NCI-H146 (cell line): Measurements from ENCODE around the gene MOSPD2.

Source experiments
- DNase-seq: peaks from one replicate; lab custom pipeline; 2025; lab: John Stamatoyannopoulos, UW

The MOSPD2 gene

GRCh38 chrX:14915596-14915995, 42.4 kb downstream of the MOSPD2 start:
- DNase-seq: no peak

DNA sequence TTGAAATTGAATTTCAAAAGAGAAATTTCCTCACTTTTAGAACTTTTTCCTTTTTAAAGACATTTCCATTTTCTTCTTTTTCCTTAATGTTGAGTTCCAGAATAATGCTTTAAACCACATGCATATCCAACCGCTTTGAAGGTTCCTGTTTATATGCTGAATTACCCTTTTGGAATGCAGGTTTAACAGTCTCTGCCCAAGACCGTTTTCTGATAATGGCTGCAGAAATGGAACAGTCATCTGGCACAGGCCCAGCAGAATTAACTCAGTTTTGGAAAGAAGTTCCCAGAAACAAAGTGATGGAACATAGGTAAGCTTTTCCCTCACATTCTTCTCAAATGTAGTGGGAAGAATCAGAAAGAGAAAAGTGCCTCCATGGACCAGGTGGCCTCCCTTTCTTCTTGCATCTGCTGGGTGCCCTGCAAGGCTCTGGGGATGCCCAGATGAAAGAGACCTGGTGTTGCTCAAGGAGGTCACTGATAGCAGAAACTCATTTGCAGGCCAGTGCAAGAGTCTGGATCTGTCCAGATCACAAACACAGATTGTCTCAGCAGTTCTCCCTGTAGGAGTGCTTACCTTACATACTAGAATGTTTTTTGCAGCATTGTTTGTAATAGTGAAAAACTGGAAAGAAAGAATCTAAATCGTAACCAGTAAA, 42.9 kb downstream of the MOSPD2 start:
- DNase-seq: no peak

DNA sequence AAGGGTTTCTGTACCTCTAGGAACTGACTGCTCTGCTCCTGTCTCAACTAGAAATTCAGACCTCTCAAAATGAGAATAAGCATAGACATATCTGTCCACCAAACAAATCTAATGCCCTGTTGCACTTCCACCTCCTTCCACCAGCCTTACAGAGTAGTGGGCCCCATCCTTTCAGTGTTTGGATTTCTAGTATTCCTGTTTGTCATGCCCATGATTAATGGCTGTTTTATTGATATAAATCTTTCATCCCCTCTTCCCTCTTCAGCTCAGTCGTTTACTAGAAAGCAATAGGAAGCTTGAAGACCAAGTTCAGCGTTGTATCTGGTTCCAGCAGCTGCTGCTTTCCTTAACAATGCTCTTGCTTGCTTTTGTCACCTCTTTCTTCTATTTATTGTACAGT, 46.2 kb downstream of the MOSPD2 start:
- DNase-seq: no peak

- DNase-seq: no peak
Measured at GRCh38 chrX:14920196-14920595, 47.0 kb downstream of the MOSPD2 start.

DNA sequence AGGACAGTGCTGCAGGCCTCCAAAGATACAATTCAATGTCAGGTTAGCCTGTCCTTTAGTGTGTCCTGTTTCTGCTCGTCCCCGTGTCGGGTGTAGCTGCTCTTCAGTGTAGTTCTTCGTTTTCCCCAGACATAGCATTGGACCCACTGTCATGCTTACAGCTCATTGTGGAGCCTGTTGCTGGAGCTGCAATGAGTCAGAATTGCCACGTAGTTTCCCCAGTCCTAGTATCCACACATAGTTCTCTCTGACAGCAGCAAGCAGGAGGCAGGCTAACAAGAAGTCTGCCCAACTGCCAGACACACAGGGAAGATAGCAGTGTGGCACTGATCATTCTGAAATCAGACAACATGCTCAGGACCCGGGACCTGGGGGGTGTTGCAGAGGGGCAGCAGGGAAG, 49.2 kb downstream of the MOSPD2 start:
- no peak for DNase-seq

DNA sequence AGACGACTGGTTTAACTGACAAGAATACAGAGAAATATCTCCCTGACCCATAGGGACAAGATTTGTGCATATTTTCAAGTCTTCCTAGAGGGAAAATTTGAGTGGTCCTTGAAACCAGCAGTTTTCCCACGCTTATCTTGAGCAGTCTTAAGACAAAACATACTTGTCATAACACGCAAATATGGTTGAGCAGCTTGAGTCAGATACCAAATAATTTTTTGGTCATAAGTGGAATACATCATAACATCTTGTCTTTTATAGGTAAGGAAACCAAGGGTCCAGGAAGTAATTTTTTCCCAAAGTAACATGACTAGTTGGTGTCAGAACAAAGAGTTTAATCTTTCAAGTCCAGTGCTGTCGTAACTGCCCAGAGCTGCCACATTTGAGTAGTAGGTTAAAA, 50.5 kb downstream of the MOSPD2 start:
- no peak for DNase-seq

- no peak for DNase-seq
Measured at GRCh38 chrX:14926471-14926870, 53.2 kb downstream of the MOSPD2 start.

- no peak for DNase-seq
Measured at GRCh38 chrX:14927401-14927800, 54.2 kb downstream of the MOSPD2 start.

DNA sequence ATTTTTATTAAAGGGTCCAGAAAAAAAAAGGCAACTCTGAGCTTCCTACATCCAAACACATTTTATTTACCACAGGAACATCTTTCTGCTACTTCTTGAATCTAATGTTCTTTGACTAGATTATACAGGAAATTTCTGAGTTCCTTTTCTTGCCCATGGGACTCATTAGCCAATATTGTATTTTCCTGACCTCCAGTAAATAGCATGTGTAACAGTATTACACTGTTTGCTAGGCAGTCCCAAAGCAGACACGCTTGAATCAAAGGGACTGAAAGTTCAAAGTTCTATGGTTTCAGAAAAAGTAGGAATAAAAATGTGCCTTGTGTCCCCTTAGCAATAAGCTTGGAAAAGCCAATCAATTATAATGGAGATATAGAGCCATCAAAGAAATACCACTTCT, 57.4 kb downstream of the MOSPD2 start:
- no peak for DNase-seq

GRCh38 chrX:14932136-14932535, 58.9 kb downstream of the MOSPD2 start:
- DNase-seq: peak; percentile 0

GRCh38 chrX:14934423-14934822, 61.2 kb downstream of the MOSPD2 start:
- no peak for DNase-seq

DNA sequence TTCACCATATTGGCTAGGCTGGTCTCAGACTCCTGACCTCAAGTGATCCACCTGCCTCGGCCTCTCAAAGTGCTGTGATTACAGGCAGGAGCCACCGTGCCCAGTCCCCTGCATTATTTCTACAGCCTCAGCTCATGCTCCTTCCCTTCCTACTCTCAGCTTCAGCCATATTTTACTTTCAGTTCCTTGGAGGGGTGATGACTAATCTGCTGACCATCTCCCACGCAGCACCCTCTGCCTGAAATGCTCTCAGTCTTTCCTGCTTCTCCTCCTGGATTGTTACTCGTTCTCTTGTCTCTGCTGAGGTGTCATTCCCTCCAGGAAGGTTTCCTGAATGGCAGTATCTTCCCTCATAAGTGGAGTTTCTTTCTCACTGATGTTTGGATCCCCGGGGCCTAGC, 63.3 kb downstream of the MOSPD2 start:
- DNase-seq: no peak

GRCh38 chrX:14939644-14940043, 66.4 kb downstream of the MOSPD2 start:
- DNase-seq: no peak

- DNase-seq: no peak
Measured at GRCh38 chrX:14941301-14941700, 68.1 kb downstream of the MOSPD2 start.

DNA sequence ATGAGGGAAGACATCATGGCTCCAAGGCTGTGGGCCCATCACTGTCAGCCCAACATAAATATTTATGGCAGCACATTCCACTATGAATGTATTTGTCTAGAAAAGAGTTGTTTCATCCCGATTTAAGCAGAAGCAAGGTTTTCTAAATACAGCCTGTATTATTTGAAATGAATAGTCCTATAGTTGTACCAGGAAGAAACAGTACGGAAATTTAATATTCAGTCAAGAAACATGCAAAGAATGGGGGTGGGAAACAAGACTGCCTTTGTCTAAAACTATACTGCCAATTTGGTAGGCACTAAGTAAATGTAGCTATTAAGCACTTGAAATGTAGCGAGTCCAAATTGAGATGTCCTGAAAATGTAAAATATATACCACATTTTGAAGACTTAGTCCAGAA, 69.1 kb downstream of the MOSPD2 start:
- DNase-seq: no peak

- DNase-seq: no peak
Measured at GRCh38 chrX:14943962-14944361, 70.7 kb downstream of the MOSPD2 start.

DNA sequence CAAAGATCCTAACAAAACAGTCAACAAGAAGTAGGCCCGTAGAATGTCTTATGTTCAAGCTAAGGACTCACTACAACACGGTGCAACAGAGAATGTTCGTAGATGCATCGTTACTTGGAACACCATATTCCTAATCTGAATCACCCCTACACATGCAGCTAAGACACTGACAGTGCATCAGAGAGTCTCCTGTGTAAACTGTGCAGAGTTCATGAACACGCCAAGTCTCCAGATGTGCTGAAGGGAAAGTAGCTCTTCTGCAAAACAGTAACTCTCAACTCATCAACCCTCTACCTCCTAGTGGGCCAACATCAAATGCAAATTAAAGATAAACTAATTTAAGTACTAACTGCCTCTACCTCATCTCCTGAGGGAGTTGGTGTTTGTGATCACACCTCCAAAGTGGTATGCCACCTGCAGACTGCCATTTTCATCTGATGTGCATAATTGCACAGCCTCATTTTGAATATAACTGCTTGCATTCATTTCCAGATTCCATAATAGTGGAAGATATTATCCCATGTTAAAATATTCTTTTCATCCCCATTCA, 73.5 kb downstream of the MOSPD2 start:
- DNase-seq: no peak

- DNase-seq: no peak
Measured at GRCh38 chrX:14948691-14949090, 75.5 kb downstream of the MOSPD2 start.

DNA sequence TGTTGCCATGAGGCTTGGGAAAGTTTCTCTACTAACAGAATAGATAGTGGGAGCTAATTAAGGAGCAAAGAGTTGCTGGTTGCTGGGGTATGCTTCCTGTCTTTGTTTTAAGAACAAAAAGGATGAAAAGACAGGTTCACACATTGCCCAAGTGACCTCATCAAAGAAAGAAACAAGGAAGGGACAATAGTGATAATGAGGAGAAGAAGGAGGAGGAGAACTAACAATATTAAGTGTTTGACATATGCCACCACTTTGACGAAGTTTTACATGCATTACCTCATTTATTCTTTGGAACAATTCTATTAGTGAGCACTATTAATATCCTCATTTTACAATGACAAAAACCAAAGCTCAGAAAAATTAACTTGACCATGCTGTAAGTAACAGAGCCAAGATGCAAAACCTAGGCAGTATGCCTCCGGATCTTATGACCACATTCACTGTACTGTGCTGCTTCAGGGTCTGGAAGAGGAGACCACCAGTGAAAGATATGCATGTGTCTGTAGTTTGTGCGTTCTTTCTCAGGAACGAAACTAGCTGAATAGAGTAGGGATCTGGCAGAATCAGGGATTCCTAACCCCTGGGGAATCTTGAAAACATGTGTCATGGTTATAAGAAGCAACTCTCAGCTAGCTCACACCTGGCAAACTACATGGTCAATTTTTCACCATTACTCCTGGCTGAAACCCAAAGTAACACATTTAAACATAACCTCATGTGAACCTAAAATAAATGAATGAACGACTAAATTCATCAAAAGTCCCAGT, 83.8 kb downstream of the MOSPD2 start:
- no peak for DNase-seq

DNA sequence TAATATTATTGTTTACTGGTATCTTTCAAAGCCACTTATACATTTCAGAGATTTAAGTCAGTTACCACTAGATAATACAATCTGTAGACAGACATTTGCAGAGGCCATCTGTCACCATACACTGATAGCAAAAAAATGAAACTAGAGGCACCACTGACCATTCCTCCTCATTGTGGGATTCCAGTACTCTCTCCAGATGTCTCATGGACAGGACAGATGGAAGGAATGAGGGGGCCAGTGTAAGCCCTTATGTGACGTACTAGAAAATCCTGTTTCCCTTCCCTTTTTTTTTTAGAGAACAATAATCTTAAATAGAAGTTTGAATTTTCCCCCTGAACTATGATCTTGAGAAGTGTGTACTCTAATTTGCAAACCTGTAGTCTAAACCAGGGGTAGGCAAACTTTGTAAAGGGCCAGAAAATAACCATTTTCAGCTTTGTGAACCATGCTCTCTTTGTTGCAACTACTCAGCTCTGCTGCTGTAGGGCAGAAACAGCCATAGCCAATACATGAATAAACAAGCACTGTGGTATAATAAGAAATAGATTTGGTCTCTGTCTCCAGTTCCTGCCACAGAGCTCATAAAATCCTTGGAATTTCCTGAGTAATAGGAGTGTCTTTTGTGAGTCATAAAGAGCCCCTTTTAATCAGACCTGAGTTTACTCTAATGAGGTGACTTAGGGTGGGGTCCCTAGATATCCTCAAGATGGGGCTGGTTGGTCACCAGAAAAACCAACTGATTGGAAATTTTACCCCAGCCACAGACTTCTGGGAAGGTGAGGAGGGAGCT, 90.4 kb downstream of the MOSPD2 start:
- DNase-seq: no peak

DNA sequence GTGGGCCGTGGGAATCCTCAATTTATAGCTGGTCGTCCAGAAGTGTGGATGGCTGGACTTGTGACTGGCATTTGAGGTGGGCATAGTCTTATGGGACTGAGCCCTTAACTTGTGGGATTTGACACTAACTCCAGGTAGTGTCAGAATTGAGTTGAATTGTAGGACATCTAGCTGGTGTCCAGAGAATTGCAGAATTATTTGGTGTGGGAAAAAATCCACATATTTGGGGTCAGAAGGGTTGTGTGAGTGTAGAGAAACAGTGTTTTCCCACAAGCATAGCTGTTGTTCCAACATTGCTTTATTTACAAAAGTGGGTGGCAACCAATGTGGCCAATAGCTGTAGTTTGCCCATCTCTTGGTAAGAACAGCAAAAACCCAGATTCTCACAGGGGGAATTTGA, 91.3 kb downstream of the MOSPD2 start:
- no peak for DNase-seq
